H9 (cell line): ENCODE results near the gene MAP7D3. TPM values are rescaled to one million over a fixed set of nuclear protein-coding genes. Genes with fewer than 3 reads are reported as not detected.

Experiments
- DNase-seq: peaks from one replicate; pipeline ENCODE4 v3.0.0-alpha.2; 2017
- H2AFZ ChIP-seq: one replicate; pipeline ENCODE4 v1.6.1; 2013; ENCODE audit warnings: mild to moderate bottlenecking, low read length, control low read depth, moderate library complexity
- H2AK5ac ChIP-seq: 2 replicates; pipeline ENCODE4 v1.6.1; 2013; ENCODE audit warnings: low read length, control low read depth, mixed read lengths; ENCODE audit not compliant: insufficient read length
- H2BK120ac ChIP-seq: one replicate; pipeline ENCODE4 v1.6.1; 2013; ENCODE audit warnings: low read depth, mild to moderate bottlenecking, low read length, control low read depth, inconsistent platforms; ENCODE audit not compliant: poor library complexity, severe bottlenecking
- H2BK12ac ChIP-seq: 2 replicates; pipeline ENCODE4 v1.6.1; 2013; ENCODE audit warnings: low read length, control low read depth, mixed read lengths, low read depth; ENCODE audit not compliant: insufficient read length
- H2BK15ac ChIP-seq: 2 replicates; pipeline ENCODE4 v1.6.1; 2013; ENCODE audit warnings: low read depth, low read length, control low read depth
- H2BK20ac ChIP-seq: one replicate; pipeline ENCODE4 v1.6.1; 2013; ENCODE audit warnings: low read depth, mild to moderate bottlenecking, low read length, control low read depth, inconsistent platforms; ENCODE audit not compliant: poor library complexity, severe bottlenecking
- H2BK5ac ChIP-seq: 2 replicates; pipeline ENCODE4 v1.6.1; 2013; ENCODE audit warnings: low read length, control low read depth, mixed read lengths; ENCODE audit not compliant: insufficient read length
- H3K14ac ChIP-seq: 2 replicates; pipeline ENCODE4 v1.6.1; 2013; ENCODE audit warnings: low read length, control low read depth; ENCODE audit not compliant: insufficient read depth
- H3K18ac ChIP-seq: 2 replicates; pipeline ENCODE4 v1.6.1; 2013; ENCODE audit warnings: low read depth, mild to moderate bottlenecking, mixed read lengths, low read length, control low read depth; ENCODE audit not compliant: insufficient read length
- H3K23ac ChIP-seq: 2 replicates; pipeline ENCODE4 v1.6.1; 2013; ENCODE audit warnings: low read length, control low read depth, mixed read lengths, low read depth; ENCODE audit not compliant: insufficient read length
- H3K23me2 ChIP-seq: 2 replicates; pipeline ENCODE4 v1.6.1; 2013; ENCODE audit warnings: low read depth, mild to moderate bottlenecking, mixed read lengths, low read length, control low read depth; ENCODE audit not compliant: insufficient read length, poor library complexity, severe bottlenecking
- H3K27ac ChIP-seq: 2 replicates; pipeline ENCODE4 v1.5.1; 2013; ENCODE audit warnings: low read length, control low read depth, mixed read lengths, low read depth; ENCODE audit not compliant: insufficient read length
- H3K27me3 ChIP-seq: 2 replicates; pipeline ENCODE4 v1.6.1; 2013; ENCODE audit warnings: low read length, control low read depth, inconsistent platforms; ENCODE audit not compliant: insufficient read depth
- H3K4ac ChIP-seq: 2 replicates; pipeline ENCODE4 v1.6.1; 2013; ENCODE audit warnings: low read depth, mild to moderate bottlenecking, control low read depth, inconsistent platforms, low read length, moderate library complexity
- H3K4me1 ChIP-seq: 2 replicates; pipeline ENCODE4 v1.6.1; 2013; ENCODE audit warnings: low read length, control low read depth, inconsistent platforms; ENCODE audit not compliant: insufficient read depth
- H3K4me2 ChIP-seq: 2 replicates; pipeline ENCODE4 v1.6.1; 2013; ENCODE audit warnings: low read length, control low read depth, mixed read lengths; ENCODE audit not compliant: insufficient read length, insufficient read depth
- H3K56ac ChIP-seq: 2 replicates; pipeline ENCODE4 v1.6.1; 2013; ENCODE audit warnings: low read depth, mild to moderate bottlenecking, mixed read lengths, low read length, control low read depth; ENCODE audit not compliant: insufficient read length
- H3K79me1 ChIP-seq: 2 replicates; pipeline ENCODE4 v1.6.1; 2013; ENCODE audit warnings: low read depth, mild to moderate bottlenecking, moderate library complexity, low read length, control low read depth, inconsistent platforms; ENCODE audit not compliant: insufficient read depth, poor library complexity, severe bottlenecking
- H3K79me2 ChIP-seq: 2 replicates; pipeline ENCODE4 v1.6.1; 2013; ENCODE audit warnings: low read length, control low read depth, inconsistent platforms; ENCODE audit not compliant: insufficient read depth
- H3K9ac ChIP-seq: 2 replicates; pipeline ENCODE4 v1.6.1; 2013; ENCODE audit warnings: low read length, control low read depth, mixed read lengths; ENCODE audit not compliant: insufficient read length; ENCODE audit errors: extremely low read depth
- H3K9me3 ChIP-seq: one replicate; pipeline ENCODE4 v1.6.1; 2013; ENCODE audit warnings: low read depth, low read length, inconsistent platforms; ENCODE audit not compliant: control insufficient read depth
- H3T11ph ChIP-seq: one replicate; pipeline ENCODE4 v1.6.1; 2013; ENCODE audit warnings: mild to moderate bottlenecking, low read length, control low read depth, inconsistent platforms
- H4K20me1 ChIP-seq: one replicate; pipeline ENCODE4 v1.6.1; 2013; ENCODE audit not compliant: control insufficient read depth, insufficient read length, insufficient read depth
- H4K5ac ChIP-seq: 2 replicates; pipeline ENCODE4 v1.6.1; 2013; ENCODE audit warnings: low read depth, mild to moderate bottlenecking, mixed read lengths, low read length, control low read depth; ENCODE audit not compliant: insufficient read length
- H4K8ac ChIP-seq: replicated peaks from 2 replicates; pipeline ENCODE4 v1.6.1; 2013; ENCODE audit warnings: low read length, control low read depth, mixed read lengths, low read depth; ENCODE audit not compliant: insufficient read length
- H4K91ac ChIP-seq: 2 replicates; pipeline ENCODE4 v1.6.1; 2013; ENCODE audit warnings: low read depth, mild to moderate bottlenecking, moderate library complexity, mixed read lengths, low read length, control low read depth; ENCODE audit not compliant: insufficient read length
- H3K27ac Mint-ChIP-seq, 3 experiments: 2 replicates in 2 of 3; 3 replicates in 1 of 3; pipeline ENCODE4 v1.8.0; 2020 to 2021; ENCODE audit warnings: mixed read lengths in 3 of 3, mild to moderate bottlenecking in 1 of 3, moderate library complexity in 1 of 3
- H3K27me3 Mint-ChIP-seq: 2 replicates; pipeline ENCODE4 v1.8.0; 2021; ENCODE audit warnings: low read depth, mild to moderate bottlenecking, moderate library complexity, mixed read lengths
- H3K36me3 Mint-ChIP-seq, 3 experiments: 2 replicates in 2 of 3; 3 replicates in 1 of 3; pipeline ENCODE4 v1.8.0; 2020 to 2021; ENCODE audit warnings: low read depth in 3 of 3, mixed read lengths in 3 of 3; ENCODE audit not compliant: insufficient read depth in 1 of 3
- H3K4me1 Mint-ChIP-seq, 2 experiments: 2 replicates each; pipeline ENCODE4 v1.8.0; 2020; ENCODE audit warnings: mixed read lengths in 2 of 2
- H3K4me3 Mint-ChIP-seq, 2 experiments: 2 replicates in 1 of 2; 3 replicates in 1 of 2; pipeline ENCODE4 v1.8.0; 2020 to 2021; ENCODE audit warnings: mild to moderate bottlenecking in 2 of 2, mixed read lengths in 2 of 2, moderate library complexity in 1 of 2
- H3K9me3 Mint-ChIP-seq, 2 experiments: 2 replicates in 1 of 2; 3 replicates in 1 of 2; pipeline ENCODE4 v1.8.0; 2020; ENCODE audit warnings: mild to moderate bottlenecking in 2 of 2, mixed read lengths in 2 of 2, moderate library complexity in 1 of 2
- CTCF ChIP-seq: fragments of 200-600 bp; sonication (generic); conservative IDR thresholded peaks from 3 replicates; pipeline ENCODE4 v1.8.0; 2021; ENCODE audit warnings: antibody characterized with exemption, mild to moderate bottlenecking
- WGBS: extraction: QIAGEN DNeasy Blood & Tissue Kit; methylation state at CpG from one replicate; pipeline ENCODE4 v1.1.7; 2013; ENCODE audit warnings: missing lambda C conversion rate, low lambda C conversion rate, mixed read lengths; ENCODE audit not compliant: insufficient read length; ENCODE audit errors: extremely low coverage; 5-methylcytosine and 5-hydroxymethylcytosine counted together
- total RNA-seq: library from RNA; stranded (reverse); gene quantifications from 2 replicates; pipeline ENCODE4 v1.2.1, GENCODE V29; 2021

The MAP7D3 gene
- total RNA-seq, 1 experiment from 2014 or later, result 15.2 TPM

- no peaks in the 10 kb centered on the region for H3K27me3 ChIP-seq
- H2AFZ ChIP-seq, result no peak overlapping the region
- no peak overlapping the region for H3K14ac ChIP-seq
- peaks cover 33% of the 10 kb centered on the region for H3K9me3 ChIP-seq
- H4K5ac ChIP-seq, result no peak overlapping the region
- no peak overlapping the region for H4K91ac ChIP-seq
- no CpG with 5 or more reads among the region's 1 CpG for WGBS
- no peak overlapping the region for H2BK120ac ChIP-seq
- no peak for DNase-seq
- no peaks in the 10 kb centered on the region for H3K79me2 ChIP-seq
- no peak for TF ChIP-seq CTCF
- peaks cover 0 to 7% (median 3%) of the 10 kb centered on the region in 3 experiments; a peak in 5 of 7 replicates for H3K36me3 Mint-ChIP-seq
- H3K18ac ChIP-seq, result no peak overlapping the region
- H3T11ph ChIP-seq, result no peak overlapping the region
- no peak overlapping the region for H3K4me3 Mint-ChIP-seq
- H3K9ac ChIP-seq, result no peak overlapping the region
- H3K4me1 ChIP-seq, result no peaks in the 10 kb centered on the region
- no peak overlapping the region for H2AK5ac ChIP-seq
- H2BK12ac ChIP-seq, result no peak overlapping the region
- H4K8ac ChIP-seq, result no peak overlapping the region
- H2BK20ac ChIP-seq, result no peak overlapping the region
- H3K4me2 ChIP-seq, result no peak overlapping the region
- no peak overlapping the region for H2BK5ac ChIP-seq
- no peaks in the 10 kb centered on the region for H3K23me2 ChIP-seq
- H3K56ac ChIP-seq, result no peak overlapping the region
- H3K79me1 ChIP-seq, result no peaks in the 10 kb centered on the region
- no peak overlapping the region for H3K4ac ChIP-seq
- H2BK15ac ChIP-seq, result no peak overlapping the region
- no peak overlapping the region for H3K27ac ChIP-seq
- peaks cover 52 to 65% of the 10 kb centered on the region in 2 experiments for H3K9me3 Mint-ChIP-seq
- H3K27ac Mint-ChIP-seq, result no peak overlapping the region
- no peaks in the 10 kb centered on the region for H4K20me1 ChIP-seq
- no peaks in the 10 kb centered on the region for H3K27me3 Mint-ChIP-seq
- no peak overlapping the region for H3K23ac ChIP-seq
- peaks cover 27 to 44% of the 10 kb centered on the region in 2 experiments for H3K4me1 Mint-ChIP-seq
Measured at GRCh38 chrX:136163689-136164088, 87.5 kb downstream of the MAP7D3 start.

Other genes starting within 250 kb of the MAP7D3 start
- gene FHL1, start 103.9 kb downstream of the MAP7D3 start, total RNA-seq, result 20.0 and 22.0 TPM in 2 replicates
- not detected in 2 replicates for gene ADGRG4, start 49.6 kb upstream of the MAP7D3 start, total RNA-seq
- not detected in 2 replicates for gene BRS3, start 236.5 kb upstream of the MAP7D3 start, total RNA-seq
- gene HTATSF1, start 246.2 kb upstream of the MAP7D3 start, total RNA-seq, result 49.5 and 51.5 TPM in 2 replicates